ENCODE measurements around the gene FREY1.

FREY1 gene

DNA sequence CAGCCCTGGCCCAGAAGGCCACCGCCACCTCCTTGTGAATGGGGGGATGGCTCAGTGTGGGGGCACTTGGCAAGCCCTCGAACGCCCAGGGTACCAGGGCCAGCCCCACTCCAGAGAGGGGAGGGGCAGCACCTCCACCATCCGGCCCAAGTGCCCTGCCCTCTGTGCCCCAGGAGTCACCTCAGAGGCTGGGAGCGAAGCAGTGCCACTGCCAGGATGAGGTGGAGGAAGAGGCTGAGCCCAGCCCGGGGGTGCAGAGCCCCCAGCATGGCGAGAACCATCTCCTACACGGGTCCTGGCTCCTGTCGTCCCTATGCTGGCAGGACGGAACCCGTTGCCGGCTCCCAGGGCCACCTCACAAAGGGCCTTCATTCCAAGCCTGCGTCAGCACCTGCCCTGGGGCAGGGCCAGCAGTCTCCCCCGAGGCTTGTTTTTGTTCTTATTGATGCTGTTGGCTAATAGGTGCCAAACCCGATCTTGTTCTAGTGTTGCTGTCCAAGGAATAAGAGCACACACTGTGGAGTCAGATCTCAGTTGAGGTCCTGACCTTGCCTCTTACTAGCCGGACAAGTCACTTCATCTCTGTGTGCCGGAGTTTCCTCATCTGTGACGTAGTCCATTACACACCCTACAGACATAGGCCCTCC lies at the start of gene FREY1:
Gene FREY1, minus strand, starts transcription at position 307 of the 647 bp plus-strand sequence. Its CDS starts 26 bp downstream, at position 281.
- Histone ChIP-seq H3K79me2 (no peaks in the 10 kb centered on the region), H3K9ac (no peak within 1 kb of the TSS), H3K4me2 (ENCODE audit: low read length) (no peak within 1 kb of the TSS), H3K36me3 (ENCODE audit: control insufficient read depth, insufficient read depth, low read length) (no peaks in the 10 kb centered on the region), H3K4me3 (ENCODE audit: low read depth, low read length) (no peak within 1 kb of the TSS), H2AFZ (no peak within 1 kb of the TSS), H3K27me3 (ENCODE audit: control insufficient read depth, insufficient read depth, low read length) (no peaks in the 10 kb centered on the region), H3K4me1 (no peaks in the 10 kb centered on the region), H3K27ac (no peak within 1 kb of the TSS), H3K9me3 (ENCODE audit: control insufficient read depth, low read length) (no peaks in the 10 kb centered on the region)
- TF ChIP-seq CTCF (IDR thresholded peaks at IDR 0.05) = no peak

GRCh38 chr11:45949992-45950407 lies 42.9 kb upstream of the FREY1 start:
- no peaks in the 10 kb centered on the region for H3K27me3 ChIP-seq (ENCODE audit: control insufficient read depth, insufficient read depth, low read length)
- H3K4me1 ChIP-seq = no peaks in the 10 kb centered on the region
- H3K9me3 ChIP-seq (ENCODE audit: control insufficient read depth, low read length) = no peaks in the 10 kb centered on the region
- H3K4me3 ChIP-seq (ENCODE audit: low read depth, low read length) = no peak overlapping the region
- no peak overlapping the region for H3K4me2 ChIP-seq (ENCODE audit: low read length)
- H2AFZ ChIP-seq = no peak overlapping the region
- H3K9ac ChIP-seq = no peak overlapping the region
- H3K79me2 ChIP-seq = no peaks in the 10 kb centered on the region
- TF ChIP-seq CTCF (IDR thresholded peaks at IDR 0.05) = no peak
- no peaks in the 10 kb centered on the region for H3K36me3 ChIP-seq (ENCODE audit: control insufficient read depth, insufficient read depth, low read length)
- H3K27ac ChIP-seq = no peak overlapping the region

DNA sequence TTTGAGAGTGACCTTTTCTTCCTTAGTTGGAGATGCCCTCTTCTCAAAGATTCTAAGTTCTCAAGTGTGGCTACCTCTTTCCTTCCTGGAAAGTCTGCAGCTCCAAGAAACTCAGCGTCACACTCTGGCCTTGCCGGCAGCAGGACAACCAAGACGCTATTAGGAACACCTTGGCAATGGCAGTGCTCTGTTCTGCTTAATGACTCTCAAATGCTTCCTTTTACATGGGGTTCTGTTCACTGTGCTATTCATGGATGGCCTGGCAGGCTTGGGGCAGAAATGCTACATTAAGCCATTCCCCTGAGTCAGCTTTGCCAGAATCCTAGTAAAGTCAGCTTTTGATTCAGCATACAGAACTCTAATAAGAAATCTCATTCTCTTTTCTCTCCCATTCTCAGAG lies 41.3 kb upstream of the FREY1 start:
- H2AFZ ChIP-seq = no peak overlapping the region
- TF ChIP-seq CTCF (IDR thresholded peaks at IDR 0.05) = no peak
- H3K27ac ChIP-seq = no peak overlapping the region
- H3K4me2 ChIP-seq (ENCODE audit: low read length) = no peak overlapping the region
- H3K9ac ChIP-seq = no peak overlapping the region
- no peak overlapping the region for H3K4me3 ChIP-seq (ENCODE audit: low read depth, low read length)
- no peaks in the 10 kb centered on the region for H3K27me3 ChIP-seq (ENCODE audit: control insufficient read depth, insufficient read depth, low read length)
- H3K36me3 ChIP-seq (ENCODE audit: control insufficient read depth, insufficient read depth, low read length) = no peaks in the 10 kb centered on the region
- H3K9me3 ChIP-seq (ENCODE audit: control insufficient read depth, low read length) = no peaks in the 10 kb centered on the region
- no peaks in the 10 kb centered on the region for H3K4me1 ChIP-seq
- no peaks in the 10 kb centered on the region for H3K79me2 ChIP-seq

DNA sequence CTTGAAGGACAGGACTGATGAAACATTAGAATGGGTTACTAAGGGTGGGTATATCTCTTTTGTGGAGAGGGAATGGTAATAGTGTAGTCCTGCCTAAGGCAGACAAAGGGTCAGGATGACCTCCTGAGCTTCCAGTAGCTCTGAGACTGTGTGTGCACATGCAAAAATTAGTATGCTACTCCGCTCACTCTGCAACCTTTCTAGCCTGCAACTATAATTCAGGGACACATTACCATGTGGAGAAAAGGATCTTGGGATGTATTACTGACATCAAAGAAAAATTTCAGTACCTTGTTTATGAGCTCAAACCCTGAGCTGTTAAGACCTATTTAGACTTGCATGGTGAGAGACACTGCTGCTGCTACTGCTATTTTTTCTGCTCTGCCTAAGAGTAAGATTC lies 40.8 kb upstream of the FREY1 start:
- Histone ChIP-seq H3K27me3 (ENCODE audit: control insufficient read depth, insufficient read depth, low read length) (no peaks in the 10 kb centered on the region), H3K4me1 (no peaks in the 10 kb centered on the region), H3K4me3 (ENCODE audit: low read depth, low read length) (no peak overlapping the region), H2AFZ (no peak overlapping the region), H3K27ac (no peak overlapping the region), H3K36me3 (ENCODE audit: control insufficient read depth, insufficient read depth, low read length) (no peaks in the 10 kb centered on the region), H3K4me2 (ENCODE audit: low read length) (no peak overlapping the region), H3K9ac (no peak overlapping the region), H3K79me2 (no peaks in the 10 kb centered on the region), H3K9me3 (ENCODE audit: control insufficient read depth, low read length) (no peaks in the 10 kb centered on the region)
- TF ChIP-seq CTCF (IDR thresholded peaks at IDR 0.05) = no peak

GRCh38 chr11:45945397-45945999 lies 38.4 kb upstream of the FREY1 start:
- Histone ChIP-seq H2AFZ (no peak overlapping the region), H3K79me2 (no peaks in the 10 kb centered on the region), H3K27me3 (ENCODE audit: control insufficient read depth, insufficient read depth, low read length) (no peaks in the 10 kb centered on the region), H3K4me3 (ENCODE audit: low read depth, low read length) (no peak overlapping the region), H3K9me3 (ENCODE audit: control insufficient read depth, low read length) (no peaks in the 10 kb centered on the region), H3K36me3 (ENCODE audit: control insufficient read depth, insufficient read depth, low read length) (no peaks in the 10 kb centered on the region), H3K9ac (no peak overlapping the region), H3K27ac (no peak overlapping the region), H3K4me2 (ENCODE audit: low read length) (no peak overlapping the region), H3K4me1 (no peaks in the 10 kb centered on the region)
- no peak for TF ChIP-seq CTCF (IDR thresholded peaks at IDR 0.05)

All from parathyroid adenoma (tissue), 2 donors.